Activated CD4-positive, alpha-beta T cell treated with anti-CD3 and anti-CD28 coated beads for 36 hours (primary cell): ENCODE measurements around the gene C1QTNF3. TPM values are rescaled to one million over a fixed set of nuclear protein-coding genes. Genes with fewer than 3 reads are reported as not detected.
A peak's percentile ranks its signal among the peaks of the same experiment; 100 is the strongest.

Experiments used
- ATAC-seq: fragments of 200-7000 bp; cut with Tn5 transposase; one replicate; pipeline ENCODE4 v1.10.0; 2021; ENCODE audit warnings: mild to moderate bottlenecking, moderate library complexity
- CTCF ChIA-PET: fragments of 350-600 bp; sonication (Branson Sonifier 250); formaldehyde crosslinking; loops from one replicate; lab custom pipeline; 2021; ENCODE audit warnings: antibody characterized with exemption; lab: Charles Lee
- POLR2A ChIA-PET: fragments of 350-600 bp; sonication (Branson Sonifier 250); formaldehyde crosslinking; loops from one replicate; lab custom pipeline; 2021; ENCODE audit warnings: antibody characterized with exemption, inconsistent platforms; lab: Charles Lee
- DNase-seq: peaks from one replicate; pipeline ENCODE4 v3.0.0-alpha.2; 2020
- H3K27ac Mint-ChIP-seq: one replicate; pipeline ENCODE4 v1.8.0; 2021; ENCODE audit warnings: mixed read lengths
- H3K27me3 Mint-ChIP-seq: one replicate; pipeline ENCODE4 v1.8.0; 2021; ENCODE audit warnings: mixed read lengths
- H3K36me3 Mint-ChIP-seq: one replicate; pipeline ENCODE4 v1.8.0; 2021; ENCODE audit warnings: low read depth, mixed read lengths
- H3K4me1 Mint-ChIP-seq: one replicate; pipeline ENCODE4 v1.8.0; 2021; ENCODE audit warnings: mixed read lengths
- H3K4me3 Mint-ChIP-seq: one replicate; pipeline ENCODE4 v1.8.0; 2021; ENCODE audit warnings: mild to moderate bottlenecking, moderate library complexity, mixed read lengths
- H3K9me3 Mint-ChIP-seq: one replicate; pipeline ENCODE4 v1.8.0; 2021; ENCODE audit warnings: low read depth, mixed read lengths
- intact Hi-C, 2 experiments: fragments of 100-400 bp; cut with DNase I in 1 of 2; cut with micrococcal nuclease in 1 of 2; formaldehyde crosslinking; loops; one replicate each; pipeline versions ENCODE4 v1.14.2 to v1.15.1; 2022 to 2024; cut with DNase I, micrococcal nuclease
- total RNA-seq, 2 experiments: library from RNA; stranded (reverse); gene quantifications; one replicate each; pipeline ENCODE4 v1.2.3, GENCODE V29; 2021

The C1QTNF3 gene
- total RNA-seq, 2 experiments from 2014 or later: 1.5 to 2.4 TPM

DNA sequence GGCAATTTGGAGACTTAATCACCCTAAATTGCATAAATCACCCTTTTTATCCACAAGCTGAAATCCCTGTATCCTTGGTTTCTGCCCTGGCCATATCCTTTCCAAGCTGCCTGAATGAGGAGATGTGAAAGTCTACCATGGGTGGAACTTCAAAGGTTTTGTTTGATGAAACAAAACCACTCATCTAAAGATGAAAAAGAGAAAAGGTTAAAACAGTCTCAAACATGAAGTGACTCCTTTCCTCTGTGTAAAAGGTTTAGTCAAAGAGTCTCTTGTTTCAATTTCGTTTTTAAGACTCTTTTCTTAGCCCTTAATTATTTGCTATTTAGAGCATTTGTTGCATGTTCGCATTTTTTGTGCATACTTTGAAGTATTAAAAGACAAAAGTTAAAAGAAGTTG, 69.7 kb downstream of the C1QTNF3 start:
- DNase-seq (no peak), ATAC-seq (peak; percentile 86)
- intact Hi-C loops: loop anchor here (2.0 to 10.0 kb wide), 2 partner anchors 532 to 538 kb away; partner anchors contain the start of gene TARS1 (in 1 of the 2)
- ChIA-PET POLR2A (no interaction called here), CTCF (no interaction called here)
- H3K4me1 Mint-ChIP-seq: peaks cover 9% of the 10 kb centered on the region
- H3K27me3 Mint-ChIP-seq: no peaks in the 10 kb centered on the region
- no peaks in the 10 kb centered on the region for H3K9me3 Mint-ChIP-seq
- H3K27ac Mint-ChIP-seq: no peak overlapping the region
- no peak overlapping the region for H3K4me3 Mint-ChIP-seq
- H3K36me3 Mint-ChIP-seq: no peaks in the 10 kb centered on the region

DNA sequence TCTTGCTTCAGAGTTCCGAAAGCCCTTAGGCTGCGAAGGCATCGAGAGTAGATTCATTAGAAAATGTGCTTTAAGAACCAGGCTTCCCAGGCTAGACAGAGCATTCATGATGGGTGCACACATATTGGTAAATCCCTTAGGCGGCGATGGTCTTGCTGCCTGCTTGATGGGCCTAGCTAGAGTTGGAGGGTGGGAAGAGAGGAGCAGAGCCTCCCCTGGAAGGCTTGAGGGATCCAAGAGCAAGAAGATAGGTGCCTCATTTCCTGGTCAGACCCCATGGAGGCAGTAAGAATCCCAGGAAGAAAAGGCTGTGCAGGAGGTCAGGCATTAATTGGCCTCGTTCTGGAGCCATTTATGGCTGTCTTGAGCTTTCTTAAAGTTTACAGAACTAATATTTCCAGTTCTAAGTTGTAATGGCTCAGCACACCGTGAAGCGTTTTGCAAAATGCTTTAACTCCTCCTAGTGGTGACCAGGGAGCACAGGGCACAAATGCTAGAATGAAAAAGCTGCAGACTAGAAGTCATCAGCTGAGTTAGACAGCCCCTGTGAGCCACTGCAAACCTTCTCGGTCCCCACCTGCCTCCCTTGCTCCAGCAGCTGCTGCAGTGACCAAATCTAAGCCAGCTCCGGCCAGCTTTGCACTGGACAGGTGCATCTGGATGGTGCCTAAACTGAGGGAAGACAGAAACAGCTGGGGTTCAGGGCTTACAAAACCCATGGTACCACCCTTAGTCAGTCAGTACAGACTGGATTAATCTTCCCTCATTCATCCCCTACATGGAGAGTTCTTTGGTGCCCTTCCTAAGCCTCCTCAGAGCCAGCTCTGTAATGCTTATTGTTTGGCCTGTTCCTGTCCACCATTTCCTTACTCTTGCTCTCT, 73.2 kb downstream of the C1QTNF3 start:
- H3K4me1 Mint-ChIP-seq: peaks cover 13% of the 10 kb centered on the region
- CTCF ChIA-PET: interaction anchor here (0.6 to 2.7 kb wide), 17 partner anchors 9 to 1561 kb away, joined by 3 to 11 read pairs (median 4); partner anchors contain the start of gene RXFP3

DNA sequence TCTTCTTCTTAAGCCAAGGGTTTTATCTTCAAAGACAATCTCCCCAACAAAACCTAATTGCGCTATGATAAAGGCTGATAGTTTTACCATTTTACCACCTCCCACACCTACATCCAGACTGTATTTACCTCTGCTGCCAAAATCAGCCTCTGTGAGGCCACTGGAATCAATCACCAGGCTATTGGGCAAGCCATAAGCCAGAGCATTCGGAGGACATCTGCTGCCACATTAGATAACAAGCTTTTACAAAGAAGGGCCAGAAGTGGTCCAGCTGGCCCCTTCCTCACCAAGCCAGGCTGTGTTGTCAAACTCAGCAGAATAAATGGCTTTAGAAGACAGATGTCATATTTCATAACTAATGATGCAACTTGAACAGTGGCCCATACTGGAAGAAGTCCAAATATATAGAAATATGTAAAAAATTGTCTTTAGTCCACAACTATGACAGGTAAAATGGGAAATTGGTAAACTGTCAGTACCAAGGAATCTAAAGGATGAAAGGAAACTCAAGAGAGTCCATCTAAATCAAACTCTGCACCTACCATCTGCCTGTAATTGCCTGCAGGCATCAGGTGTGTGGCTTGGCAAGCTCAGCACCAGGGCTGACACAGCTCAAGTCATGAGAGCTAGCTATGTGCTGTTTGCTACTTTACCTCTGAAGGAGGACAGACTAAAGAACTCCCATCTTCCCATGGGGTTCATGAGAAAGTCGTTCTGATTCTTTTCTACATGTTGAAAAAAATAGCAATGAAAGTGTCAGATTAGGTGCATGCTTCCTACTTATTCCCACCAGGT, 74.6 kb downstream of the C1QTNF3 start:
- intact Hi-C loops: loop anchor here in 1 of 2 experiments (1.0 kb wide), 1 partner anchor 532 kb away; no protein-coding TSS in a partner anchor
- peaks cover 14% of the 10 kb centered on the region for H3K4me1 Mint-ChIP-seq
- H3K27me3 Mint-ChIP-seq: no peaks in the 10 kb centered on the region
- H3K36me3 Mint-ChIP-seq: no peaks in the 10 kb centered on the region
- ChIA-PET CTCF (interaction anchor here (0.7 to 2.7 kb wide), 5 partner anchors 13 to 1559 kb away, joined by 3 to 7 read pairs (median 6); no protein-coding TSS in a partner anchor), POLR2A (interaction anchor here (0.5 kb wide), 1 partner anchor 499 kb away, joined by 4 read pairs; no protein-coding TSS in a partner anchor)
- H3K4me3 Mint-ChIP-seq: no peak overlapping the region
- DNase-seq (no peak), ATAC-seq (no peak)
- H3K27ac Mint-ChIP-seq: no peak overlapping the region
- no peaks in the 10 kb centered on the region for H3K9me3 Mint-ChIP-seq

More for the DNA sequence above, 73.2 kb downstream of the C1QTNF3 start:
- ATAC-seq (peak; percentile 60), DNase-seq (peak; percentile 16)
- no peak overlapping the region for H3K27ac Mint-ChIP-seq
- POLR2A ChIA-PET: no interaction called here
- no peak overlapping the region for H3K4me3 Mint-ChIP-seq
- H3K9me3 Mint-ChIP-seq: no peaks in the 10 kb centered on the region
- H3K36me3 Mint-ChIP-seq: no peaks in the 10 kb centered on the region
- intact Hi-C loops: loop anchor here (1.0 to 10.0 kb wide), 2 partner anchors 534 to 535 kb away; no protein-coding TSS in a partner anchor
- H3K27me3 Mint-ChIP-seq: no peaks in the 10 kb centered on the region

Other genes starting within 250 kb of the C1QTNF3 start
- gene ADAMTS12, start 151.2 kb downstream of the C1QTNF3 start, total RNA-seq: not detected
- gene RXFP3, start 106.8 kb downstream of the C1QTNF3 start, total RNA-seq: not detected
- not detected for gene SLC45A2, start 58.5 kb downstream of the C1QTNF3 start, total RNA-seq
- gene AMACR, start 35.2 kb downstream of the C1QTNF3 start, total RNA-seq: 1 to 10 TPM; 3.3 to 6.0 TPM